HL-60 (cell line): ENCODE data around the gene CAMSAP2.

Experiments
- DNase-seq, 2 experiments: peaks; one replicate each; pipeline ENCODE4 v3.0.0-alpha.2; 2010 to 2020; ENCODE audit warnings: low read depth in 1 of 2, low spot score in 1 of 2
- H3K27ac ChIP-seq: fragments of 250-450 bp; sonication (Bioruptor Pico); replicated peaks from 2 replicates; pipeline ENCODE4 v1.5.1; 2020; ENCODE audit warnings: mild to moderate bottlenecking, moderate library complexity
- H3K27me3 ChIP-seq: fragments of 250-450 bp; sonication (Bioruptor Pico); 2 replicates; pipeline ENCODE4 v1.5.1; 2021; ENCODE audit warnings: mild to moderate bottlenecking, moderate library complexity; ENCODE audit not compliant: insufficient read depth, poor library complexity, severe bottlenecking
- H3K4me3 ChIP-seq: replicated peaks from 2 replicates; pipeline ENCODE4 v1.5.1; 2011; ENCODE audit warnings: mild to moderate bottlenecking, control low read depth, low read length; ENCODE audit not compliant: insufficient read depth
- CTCF ChIP-seq: IDR thresholded peaks from one replicate; pipeline ENCODE4 v1.5.1; 2011; ENCODE audit warnings: low read length, control low read depth, inconsistent platforms; ENCODE audit not compliant: insufficient read depth
- GABPA ChIP-seq: IDR thresholded peaks from 2 replicates; pipeline ENCODE4 v1.6.1; 2012; ENCODE audit warnings: low read depth
- POLR2AphosphoS5 ChIP-seq: IDR thresholded peaks from 2 replicates; pipeline ENCODE4 v1.6.1; 2012; ENCODE audit warnings: low read depth
- SPI1 ChIP-seq: IDR thresholded peaks from 2 replicates; pipeline ENCODE4 v1.6.1; 2012; ENCODE audit warnings: low read depth, mild to moderate bottlenecking, borderline replicate concordance
- TF ChIP-seq, protein P1 (sequence below): IDR thresholded peaks from 2 replicates; pipeline ENCODE4 v1.6.1; 2012; ENCODE audit warnings: low read depth; ENCODE audit not compliant: insufficient replicate concordance

Gene CAMSAP2

DNA sequence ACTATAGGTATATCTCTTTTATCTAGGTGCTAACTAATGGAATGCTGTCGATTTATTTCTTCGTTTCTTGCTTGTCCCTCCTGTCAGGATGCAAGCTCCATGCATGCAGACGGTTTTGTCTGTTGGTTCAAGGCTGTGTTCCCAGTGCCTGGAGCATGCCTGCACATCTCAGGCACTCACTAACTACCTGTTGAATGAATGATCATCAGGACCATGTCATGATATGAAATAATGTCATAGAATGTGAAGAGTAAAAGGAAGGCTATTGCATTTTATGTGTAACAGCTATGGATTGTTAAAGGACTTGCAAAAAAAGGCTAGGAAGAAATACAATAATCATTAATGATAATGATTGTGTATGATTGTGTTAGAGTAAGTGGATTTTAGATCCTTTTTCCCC is 138.3 kb downstream of the CAMSAP2 start:
- H3K27me3 ChIP-seq = no peaks in the 10 kb centered on the region
- H3K4me3 ChIP-seq = no peak overlapping the region
- no peak overlapping the region for H3K27ac ChIP-seq
- no peak for TF ChIP-seq POLR2AphosphoS5
- TF ChIP-seq CTCF = no peak
- TF ChIP-seq, protein P1, sequence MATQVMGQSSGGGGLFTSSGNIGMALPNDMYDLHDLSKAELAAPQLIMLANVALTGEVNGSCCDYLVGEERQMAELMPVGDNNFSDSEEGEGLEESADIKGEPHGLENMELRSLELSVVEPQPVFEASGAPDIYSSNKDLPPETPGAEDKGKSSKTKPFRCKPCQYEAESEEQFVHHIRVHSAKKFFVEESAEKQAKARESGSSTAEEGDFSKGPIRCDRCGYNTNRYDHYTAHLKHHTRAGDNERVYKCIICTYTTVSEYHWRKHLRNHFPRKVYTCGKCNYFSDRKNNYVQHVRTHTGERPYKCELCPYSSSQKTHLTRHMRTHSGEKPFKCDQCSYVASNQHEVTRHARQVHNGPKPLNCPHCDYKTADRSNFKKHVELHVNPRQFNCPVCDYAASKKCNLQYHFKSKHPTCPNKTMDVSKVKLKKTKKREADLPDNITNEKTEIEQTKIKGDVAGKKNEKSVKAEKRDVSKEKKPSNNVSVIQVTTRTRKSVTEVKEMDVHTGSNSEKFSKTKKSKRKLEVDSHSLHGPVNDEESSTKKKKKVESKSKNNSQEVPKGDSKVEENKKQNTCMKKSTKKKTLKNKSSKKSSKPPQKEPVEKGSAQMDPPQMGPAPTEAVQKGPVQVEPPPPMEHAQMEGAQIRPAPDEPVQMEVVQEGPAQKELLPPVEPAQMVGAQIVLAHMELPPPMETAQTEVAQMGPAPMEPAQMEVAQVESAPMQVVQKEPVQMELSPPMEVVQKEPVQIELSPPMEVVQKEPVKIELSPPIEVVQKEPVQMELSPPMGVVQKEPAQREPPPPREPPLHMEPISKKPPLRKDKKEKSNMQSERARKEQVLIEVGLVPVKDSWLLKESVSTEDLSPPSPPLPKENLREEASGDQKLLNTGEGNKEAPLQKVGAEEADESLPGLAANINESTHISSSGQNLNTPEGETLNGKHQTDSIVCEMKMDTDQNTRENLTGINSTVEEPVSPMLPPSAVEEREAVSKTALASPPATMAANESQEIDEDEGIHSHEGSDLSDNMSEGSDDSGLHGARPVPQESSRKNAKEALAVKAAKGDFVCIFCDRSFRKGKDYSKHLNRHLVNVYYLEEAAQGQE = no peak
- no peak for TF ChIP-seq GABPA
- TF ChIP-seq SPI1 = no peak
- no peak for DNase-seq

DNA sequence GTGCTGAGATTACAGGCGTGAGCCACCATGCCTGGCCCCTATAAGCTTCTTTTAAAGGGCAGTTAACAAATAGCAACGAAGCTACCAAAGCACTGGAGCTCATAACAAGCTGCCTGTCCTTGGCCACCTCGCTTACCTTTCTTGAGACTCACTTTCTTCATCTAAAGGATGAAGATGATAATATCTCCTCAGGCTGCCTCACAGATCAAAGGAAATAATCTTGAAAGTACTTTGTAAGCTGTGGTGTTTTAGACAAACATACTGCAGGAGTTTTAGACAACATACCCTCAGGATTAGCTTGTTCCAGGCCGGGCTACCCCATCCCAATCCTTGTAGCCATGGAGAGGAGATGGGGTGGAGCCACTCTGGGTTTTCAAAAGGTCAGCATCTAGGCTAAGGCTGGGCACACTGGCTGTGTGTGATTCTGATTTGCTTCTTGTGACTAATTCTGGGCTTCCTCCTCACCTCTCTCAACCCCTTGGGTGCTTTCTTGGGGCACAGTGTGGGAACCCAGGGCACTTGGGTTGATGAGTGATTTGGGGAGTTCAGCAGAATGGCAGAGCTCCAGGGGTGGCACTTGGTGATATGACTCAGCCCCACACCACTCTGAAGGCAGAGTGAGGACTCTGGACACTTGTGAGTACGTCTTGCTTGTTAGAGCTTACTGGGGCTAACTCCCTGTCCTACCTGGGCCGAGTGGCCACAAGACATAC is 139.3 kb downstream of the CAMSAP2 start:
- DNase-seq = no peak
- Histone ChIP-seq H3K27me3 (no peaks in the 10 kb centered on the region), H3K4me3 (no peak overlapping the region), H3K27ac (no peak overlapping the region)
- TF ChIP-seq GABPA = no peak
- TF ChIP-seq, protein P1 = no peak
- no peak for TF ChIP-seq CTCF
- TF ChIP-seq POLR2AphosphoS5 = no peak
- TF ChIP-seq SPI1 = no peak

DNA sequence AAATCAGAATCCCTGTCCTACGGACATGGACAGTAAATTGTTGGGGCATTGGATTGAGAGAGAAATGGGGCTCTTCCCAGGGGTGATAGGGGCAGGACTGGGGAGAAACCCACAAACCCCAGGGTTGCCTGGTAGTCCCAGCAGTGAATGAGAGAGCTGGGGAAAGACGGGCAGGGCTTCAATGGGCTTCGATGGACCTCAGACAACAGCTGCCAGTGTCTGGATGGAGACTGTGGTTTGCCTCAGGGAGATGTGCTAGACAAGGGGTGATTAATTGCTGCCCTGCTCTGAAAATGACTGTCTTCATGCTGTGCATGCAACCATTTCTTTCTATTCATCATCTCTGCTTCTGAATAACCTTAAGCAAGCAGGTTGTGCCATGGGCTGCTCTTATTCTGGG is 141.5 kb downstream of the CAMSAP2 start:
- no peak overlapping the region for H3K27ac ChIP-seq
- DNase-seq = no peak
- TF ChIP-seq SPI1 (no peak), GABPA (no peak), CTCF (no peak), POLR2AphosphoS5 (no peak)
- TF ChIP-seq, protein P1 = no peak
- H3K27me3 ChIP-seq = no peaks in the 10 kb centered on the region
- H3K4me3 ChIP-seq = no peak overlapping the region
